SHP77 (cell line): ENCODE data around the gene UQCRFS1.
"Not testable (repeated sequence)": the region's sequence is repeated elsewhere in the genome, so short reads cannot be mapped to it uniquely, and the experiment has no call there.

ENCODE experiments used
- DNase-seq, 2 experiments: peaks; one replicate each; lab custom pipeline; 2025; lab: John Stamatoyannopoulos, UW

The UQCRFS1 gene

GRCh38 chr19:29214411-29214810, 1.5 kb upstream of the UQCRFS1 start:
- no peak for DNase-seq

GRCh38 chr19:29212356-29212647, 649 bp downstream of the UQCRFS1 start:
- DNase-seq, result no peak

GRCh38 chr19:29211562-29212355, 1.2 kb downstream of the UQCRFS1 start:
- no peak for DNase-seq

DNA sequence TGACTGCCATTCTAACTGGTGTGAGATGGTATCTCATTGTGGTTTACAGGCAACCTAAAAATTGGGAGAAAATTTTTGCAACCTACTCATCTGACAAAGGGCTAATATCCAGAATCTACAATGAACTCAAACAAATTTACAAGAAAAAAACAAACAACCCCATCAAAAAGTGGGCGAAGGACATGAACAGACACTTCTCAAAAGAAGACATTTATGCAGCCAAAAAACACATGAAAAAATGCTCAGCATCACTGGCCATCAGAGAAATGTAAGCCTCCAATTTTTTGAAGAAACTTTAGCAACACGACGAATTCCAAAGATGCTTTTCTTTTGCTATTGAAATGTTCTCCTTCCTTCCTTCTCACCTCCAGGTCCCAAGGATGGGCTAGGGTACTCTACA, 1.9 kb downstream of the UQCRFS1 start:
- not testable (repeated sequence) for DNase-seq

- DNase-seq, result not testable (repeated sequence)
Measured at GRCh38 chr19:29210502-29210901, 2.4 kb downstream of the UQCRFS1 start.

- DNase-seq, result not testable (repeated sequence)
Measured at GRCh38 chr19:29207403-29208187, 5.4 kb downstream of the UQCRFS1 start.

DNA sequence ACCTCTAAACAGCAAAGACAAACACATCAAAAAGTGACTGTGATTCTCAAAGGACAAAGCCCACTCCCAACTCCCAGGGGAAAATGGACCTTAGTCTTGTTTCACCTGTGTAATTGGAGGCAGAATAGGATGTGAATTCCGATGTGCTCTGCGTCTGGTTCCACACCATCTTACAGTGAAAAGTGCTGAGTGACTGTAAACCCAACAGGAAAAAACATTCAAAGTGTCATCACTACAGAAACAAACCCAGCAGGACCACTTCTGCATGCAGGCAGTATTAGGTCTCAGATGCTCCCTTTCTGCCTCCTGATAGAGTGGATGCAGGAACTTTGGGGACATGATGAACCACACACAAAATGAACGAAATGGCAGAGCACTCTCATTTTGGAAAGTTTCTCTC, 6.5 kb downstream of the UQCRFS1 start:
- no peak for DNase-seq

DNA sequence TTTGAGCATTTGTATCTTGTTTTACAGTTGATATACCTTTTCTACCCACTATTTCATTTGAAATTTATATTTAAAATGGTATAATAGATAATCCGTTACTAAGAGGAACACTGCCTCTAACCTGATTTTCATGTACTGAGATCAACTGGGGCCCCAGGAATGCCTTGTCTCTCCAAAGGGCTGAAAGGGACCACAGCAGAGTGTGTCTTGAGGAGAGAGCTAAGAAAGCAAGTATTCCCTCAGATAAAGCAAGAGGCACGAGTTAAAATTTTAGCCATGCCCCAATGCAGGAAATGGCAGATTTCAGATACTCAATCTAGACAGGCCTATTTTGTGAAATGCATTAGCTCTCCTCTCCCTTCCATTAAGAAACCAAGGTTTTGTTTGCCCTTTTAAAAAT, 10.7 kb downstream of the UQCRFS1 start:
- DNase-seq, result no peak

DNA sequence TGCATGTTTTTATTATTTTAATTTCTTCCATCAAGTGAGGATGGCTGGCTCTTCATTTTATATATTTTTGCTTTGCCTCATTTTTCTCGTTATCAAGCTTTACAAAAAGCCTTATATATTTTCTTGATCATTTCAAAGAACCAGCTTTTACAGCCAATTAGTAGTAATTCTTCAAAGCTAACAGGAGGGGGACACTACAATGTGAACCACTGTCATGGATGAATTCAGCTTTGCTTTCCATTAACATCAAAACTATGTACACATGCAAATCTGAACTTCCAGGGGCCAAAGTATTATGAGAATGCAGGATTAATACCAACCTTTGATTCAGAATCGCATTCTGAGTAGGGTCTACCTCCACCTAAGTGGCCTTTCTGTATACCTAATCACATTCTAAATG, 11.1 kb downstream of the UQCRFS1 start:
- no peak for DNase-seq

DNA sequence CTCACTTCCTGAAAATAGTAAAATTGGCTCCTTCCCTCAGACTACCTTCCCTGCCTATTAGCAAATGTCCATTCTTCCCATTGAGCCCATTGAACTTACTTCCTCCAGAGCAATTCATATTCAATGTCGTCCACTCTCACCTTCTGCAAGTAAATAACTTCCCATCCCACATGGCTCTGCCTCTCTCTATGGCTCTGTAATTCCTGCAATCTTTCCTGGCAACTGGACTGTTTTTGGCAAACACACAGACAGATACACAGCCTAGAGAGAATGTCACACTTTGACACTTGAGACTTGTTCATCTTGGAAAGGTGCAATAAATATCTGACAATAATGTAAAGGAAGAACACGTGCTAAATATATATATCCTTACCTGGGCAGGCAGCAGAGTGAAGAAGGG, 18.3 kb downstream of the UQCRFS1 start:
- no peak for DNase-seq

GRCh38 chr19:29193155-29193554, 19.8 kb downstream of the UQCRFS1 start:
- no peak for DNase-seq

- no peak for DNase-seq
Measured at GRCh38 chr19:29191005-29191404, 21.9 kb downstream of the UQCRFS1 start.

DNA sequence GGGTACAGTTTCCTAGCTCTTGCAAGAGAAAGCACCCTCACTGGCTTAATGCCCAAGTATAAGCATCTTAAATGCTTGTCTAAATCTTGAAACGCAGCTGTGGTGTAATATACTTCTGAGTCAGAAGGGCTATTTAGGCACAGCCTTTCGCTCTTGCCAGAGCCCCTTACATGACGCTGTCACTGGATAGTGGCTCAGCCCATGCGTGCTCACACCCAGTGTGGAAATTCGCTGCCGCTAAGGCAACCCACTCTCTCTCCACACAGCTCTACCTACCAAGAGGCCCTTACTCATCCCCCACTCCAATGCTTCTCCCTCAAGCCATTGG, 24.0 kb downstream of the UQCRFS1 start:
- DNase-seq, result no peak

DNA sequence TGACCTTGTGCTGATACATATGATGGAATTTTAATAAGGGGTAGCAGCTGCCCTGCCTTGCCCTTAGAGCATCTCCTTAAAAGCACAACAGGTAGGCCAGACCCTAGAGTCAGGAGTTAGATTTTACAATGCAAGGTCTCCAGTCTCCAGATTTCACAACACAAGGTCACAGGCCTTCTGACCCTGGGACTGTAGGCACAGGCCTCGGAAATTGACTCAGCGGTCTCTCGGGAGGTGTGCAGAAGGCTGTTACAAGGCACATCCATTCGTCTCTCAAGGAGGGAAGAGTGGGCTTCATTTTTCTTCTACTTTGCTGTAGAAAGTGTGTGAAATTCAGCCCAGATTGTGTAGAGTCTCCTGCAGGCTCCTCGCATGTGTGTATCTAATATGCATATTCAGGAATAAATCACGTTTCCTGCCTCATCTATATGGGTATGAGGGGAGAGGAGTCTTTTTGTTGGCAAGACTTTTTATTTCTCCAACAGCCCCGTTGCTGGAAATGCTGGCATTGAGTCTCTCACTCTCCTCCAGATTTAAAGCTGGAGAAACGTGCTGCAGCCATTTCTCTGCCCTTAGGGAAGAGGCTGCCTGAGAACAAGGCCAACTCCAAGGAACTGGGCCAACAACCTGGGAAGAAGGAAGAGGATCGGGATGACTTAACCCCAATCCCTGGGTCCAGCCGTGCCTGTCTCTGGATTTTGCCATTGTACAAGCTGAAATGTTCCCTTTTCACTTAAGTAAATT, 24.5 kb downstream of the UQCRFS1 start:
- DNase-seq, result no peak

- no peak for DNase-seq
Measured at GRCh38 chr19:29187676-29188075, 25.3 kb downstream of the UQCRFS1 start.

DNA sequence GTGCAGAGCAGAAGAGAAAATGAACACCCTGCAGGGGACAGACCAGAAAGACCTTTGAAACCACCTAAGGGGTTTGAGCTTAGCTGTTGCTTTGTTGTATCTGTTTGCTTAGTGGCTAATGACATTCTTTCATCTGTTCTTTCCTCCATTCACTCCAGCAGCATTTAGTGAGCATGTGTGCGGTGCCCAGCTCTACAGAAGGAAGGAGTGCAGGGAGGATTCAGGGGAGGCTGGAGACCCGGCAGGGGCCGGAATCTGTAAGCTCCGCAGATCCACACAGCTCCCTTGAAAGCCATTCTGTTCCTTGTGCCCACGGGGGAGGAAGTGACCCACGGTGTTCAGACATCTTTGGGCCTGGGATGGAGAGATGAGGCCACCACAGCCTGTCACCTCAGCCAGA, 27.5 kb downstream of the UQCRFS1 start:
- no peak for DNase-seq

GRCh38 chr19:29176981-29177754, 35.8 kb downstream of the UQCRFS1 start:
- no peak for DNase-seq

DNA sequence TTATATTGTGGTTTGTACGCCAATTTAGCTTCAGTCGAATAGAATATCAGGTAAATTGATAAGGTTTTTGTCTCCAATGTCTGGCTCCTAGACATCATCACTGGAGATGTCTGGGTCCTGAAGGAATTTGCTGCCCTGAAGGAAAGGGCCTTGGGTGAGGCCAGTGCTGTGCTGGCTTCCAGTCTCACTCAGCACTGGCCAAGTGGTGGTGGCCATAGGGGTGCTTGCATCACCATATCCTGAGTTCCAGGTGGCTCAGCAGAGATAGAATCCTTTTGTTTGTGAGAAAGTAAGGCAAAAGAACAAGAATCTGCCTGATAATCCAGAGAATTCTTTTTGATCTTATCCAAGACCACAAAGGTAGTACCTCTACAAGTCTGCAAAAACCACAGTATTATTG, 39.1 kb downstream of the UQCRFS1 start:
- DNase-seq, result no peak

DNA sequence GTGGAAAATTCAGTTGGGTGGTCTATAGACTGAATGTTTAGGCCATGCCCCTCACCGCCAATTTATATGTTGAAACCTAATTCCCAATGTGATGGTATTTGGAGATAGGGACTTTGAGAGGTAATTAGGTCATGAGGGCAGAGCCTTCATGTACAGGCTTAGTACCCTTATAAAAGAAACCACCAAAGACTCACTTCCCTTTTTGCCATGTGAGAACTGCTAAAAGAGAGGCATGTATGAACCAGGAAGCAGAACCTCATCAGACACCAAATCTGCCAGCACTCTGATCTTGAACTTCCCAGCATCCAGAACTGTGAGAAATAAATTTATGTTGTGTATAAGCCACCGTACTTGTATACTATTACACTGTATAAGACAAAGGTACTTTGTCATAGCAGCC, 40.6 kb downstream of the UQCRFS1 start:
- DNase-seq, result no peak

GRCh38 chr19:29171525-29171924, 41.4 kb downstream of the UQCRFS1 start:
- no peak for DNase-seq

GRCh38 chr19:29170554-29170953, 42.4 kb downstream of the UQCRFS1 start:
- DNase-seq, result no peak

DNA sequence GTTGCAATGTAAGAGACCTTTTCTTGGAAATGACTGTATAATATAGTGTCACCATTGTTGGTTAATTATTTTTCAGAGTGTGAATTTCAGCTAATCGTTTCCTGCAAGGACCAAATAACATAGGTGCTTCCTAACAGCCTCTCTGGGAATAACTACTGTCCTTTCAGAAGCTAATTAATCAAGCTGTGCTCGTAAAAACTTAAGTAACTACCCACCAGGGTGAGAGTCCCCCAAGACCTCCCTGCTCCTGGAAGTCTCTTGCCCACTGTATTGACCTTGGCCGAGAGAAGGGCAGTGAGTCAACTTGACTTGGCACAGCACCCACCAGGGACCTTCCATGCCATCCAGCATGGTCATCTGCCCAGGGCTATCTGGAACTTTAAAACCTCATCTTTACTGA, 50.3 kb downstream of the UQCRFS1 start:
- no peak for DNase-seq
